GM12878 (cell line): Measurements from ENCODE around the gene NRG2. TPM values are rescaled to one million over a fixed set of nuclear protein-coding genes. Genes with fewer than 3 reads are reported as not detected.

Experiments used
- ATAC-seq: fragments of 200-7000 bp; cut with Tn5 transposase; 3 replicates; pipeline ENCODE4 v1.9.1; 2020; ENCODE audit warnings: mild to moderate bottlenecking, moderate library complexity
- BruUV-seq: library from RNA; stranded (reverse); fragments of 400-500 nt; replicated peaks from 2 replicates; lab custom pipeline; 2021; lab: Mats Ljungman, UMichigan
- CTCF ChIA-PET: fragments of 300-600 bp; sonication (Branson Sonifier 250); formaldehyde crosslinking; extraction: SDS; loops from one replicate; lab custom pipeline; 2021; ENCODE audit warnings: inconsistent platforms; lab: Yijun Ruan, JAX
- POLR2A ChIA-PET: fragments of 350-600 bp; formaldehyde crosslinking; extraction: SDS; loops from one replicate; lab custom pipeline; 2021; ENCODE audit warnings: inconsistent platforms; lab: Charles Lee
- RAD21 ChIA-PET: fragments of 300-600 bp; sonication (Branson Sonifier 250); formaldehyde crosslinking; loops from one replicate; lab custom pipeline; 2023; ENCODE audit warnings: antibody characterized with exemption; ENCODE audit not compliant: unreplicated experiment; lab: Charles Lee
- SMC1A ChIA-PET: fragments of 300-600 bp; sonication (Branson Sonifier 250); formaldehyde crosslinking; loops from one replicate; lab custom pipeline; 2023; ENCODE audit not compliant: unreplicated experiment, uncharacterized antibody; lab: Charles Lee
- DNase-seq: peaks from one replicate; pipeline ENCODE4 v3.0.0-alpha.2; 2011; ENCODE audit warnings: low read depth, low spot score
- FAIRE-seq: peaks from 3 replicates; lab custom pipeline; 2011; peaks lifted over from hg19 to GRCh38; lab: Jason Lieb, UNC
- H2AFZ ChIP-seq: 2 replicates; pipeline ENCODE4 v1.6.0; 2011; ENCODE audit warnings: low read depth, low read length, control low read depth; ENCODE audit not compliant: control insufficient read depth
- H3K27ac ChIP-seq: 2 replicates; pipeline ENCODE4 v1.5.1; 2011; ENCODE audit warnings: control low read depth; ENCODE audit not compliant: control insufficient read depth, insufficient read depth
- H3K27me3 ChIP-seq, 2 experiments: replicated peaks in 1 of 2; 2 replicates each; pipeline versions ENCODE4 v1.6.0 to v1.6.1; 2011; ENCODE audit warnings: low read length in 1 of 2; ENCODE audit not compliant: control insufficient read depth in 2 of 2, insufficient read depth in 2 of 2
- H3K36me3 ChIP-seq, 2 experiments: 2 replicates each; pipeline ENCODE4 v1.5.1; 2011; ENCODE audit warnings: low read length in 1 of 2; ENCODE audit not compliant: control insufficient read depth in 2 of 2, insufficient read depth in 2 of 2
- H3K4me1 ChIP-seq: 2 replicates; pipeline ENCODE4 v1.6.1; 2011; ENCODE audit warnings: mild to moderate bottlenecking, low read length, moderate library complexity, mixed read lengths; ENCODE audit not compliant: control insufficient read depth, insufficient read depth
- H3K4me2 ChIP-seq: 2 replicates; pipeline ENCODE4 v1.6.0; 2011; ENCODE audit warnings: control low read depth; ENCODE audit not compliant: control insufficient read depth, insufficient read depth
- H3K4me3 ChIP-seq: fragments of 200-600 bp; sonication (generic); 2 replicates; pipeline ENCODE4 v1.5.1; 2016
- H3K79me2 ChIP-seq: 2 replicates; pipeline ENCODE4 v1.6.0; 2011; ENCODE audit warnings: low read length; ENCODE audit not compliant: control insufficient read depth, insufficient read depth
- H3K9ac ChIP-seq: 2 replicates; pipeline ENCODE4 v1.8.0; 2011; ENCODE audit warnings: low read length, control low read depth, mixed read lengths; ENCODE audit not compliant: control insufficient read depth, insufficient read depth
- H3K9me3 ChIP-seq: replicated peaks from 3 replicates; pipeline ENCODE4 v1.5.1; 2011; ENCODE audit warnings: mild to moderate bottlenecking, low read length; ENCODE audit not compliant: control insufficient read depth, insufficient read depth
- H4K20me1 ChIP-seq: 2 replicates; pipeline ENCODE4 v1.6.0; 2011; ENCODE audit not compliant: control insufficient read depth, insufficient read depth
- ATF3 ChIP-seq: IDR thresholded peaks from 2 replicates; pipeline ENCODE4 v1.6.1; 2011; ENCODE audit warnings: low read depth, mild to moderate bottlenecking, low read length, moderate library complexity, borderline replicate concordance; ENCODE audit errors: extremely low read depth
- CBX5 ChIP-seq: sonication (generic); IDR thresholded peaks from 2 replicates; pipeline ENCODE4 v1.6.1; 2016; ENCODE audit warnings: low read depth, moderate library complexity, mild to moderate bottlenecking, inconsistent platforms
- CHD4 ChIP-seq: fragments of 200-600 bp; sonication (generic); IDR thresholded peaks from 2 replicates; pipeline ENCODE4 v1.6.1; 2016; ENCODE audit warnings: mild to moderate bottlenecking
- CUX1 ChIP-seq: IDR thresholded peaks from 2 replicates; pipeline ENCODE4 v1.6.1; 2012; ENCODE audit warnings: improper control_type of control experiment, low read depth, low read length; ENCODE audit not compliant: insufficient replicate concordance
- HCFC1 ChIP-seq: fragments of 150-350 bp; IDR thresholded peaks from 2 replicates; pipeline ENCODE4 v1.6.1; 2014; ENCODE audit warnings: low read length
- HDGF ChIP-seq: fragments of 450-650 bp; IDR thresholded peaks from 2 replicates; pipeline ENCODE4 v1.6.1; 2016; ENCODE audit warnings: antibody characterized with exemption
- JUND ChIP-seq: IDR thresholded peaks from 2 replicates; pipeline ENCODE4 v1.6.1; 2012; ENCODE audit warnings: low read depth, mild to moderate bottlenecking, low read length, improper control_type of control experiment, moderate library complexity
- KDM1A ChIP-seq: fragments of 200-600 bp; sonication (generic); IDR thresholded peaks from 2 replicates; pipeline ENCODE4 v1.6.1; 2016; ENCODE audit warnings: borderline replicate concordance
- MXI1 ChIP-seq: fragments of 150-350 bp; IDR thresholded peaks from 2 replicates; pipeline ENCODE4 v1.6.1; 2011; ENCODE audit warnings: low read depth, mild to moderate bottlenecking, inconsistent platforms, low read length, improper control_type of control experiment
- MYC ChIP-seq: IDR thresholded peaks from 2 replicates; pipeline ENCODE4 v1.6.1; 2011; ENCODE audit warnings: mild to moderate bottlenecking, low read length, moderate library complexity, inconsistent platforms; ENCODE audit not compliant: insufficient read depth, insufficient replicate concordance, insufficient read length, severe bottlenecking
- NR2F1 ChIP-seq: fragments of 450-650 bp; conservative IDR thresholded peaks from 2 replicates; pipeline ENCODE4 v1.6.1; 2017; ENCODE audit warnings: mild to moderate bottlenecking
- PML ChIP-seq: IDR thresholded peaks from 2 replicates; pipeline ENCODE4 v1.6.1; 2012; ENCODE audit warnings: low read length, inconsistent platforms
- SIX5 ChIP-seq: IDR thresholded peaks from 2 replicates; pipeline ENCODE4 v1.6.1; 2011; ENCODE audit warnings: mild to moderate bottlenecking, low read depth, low read length, moderate library complexity; ENCODE audit not compliant: severe bottlenecking
- SUPT20H ChIP-seq: IDR thresholded peaks from 2 replicates; pipeline ENCODE4 v1.6.1; 2011; ENCODE audit warnings: low read depth, mild to moderate bottlenecking, low read length, moderate library complexity, borderline replicate concordance; ENCODE audit not compliant: control insufficient read depth
- YBX1 ChIP-seq: fragments of 450-650 bp; IDR thresholded peaks from 2 replicates; pipeline ENCODE4 v1.6.1; 2016; ENCODE audit warnings: antibody characterized with exemption
- WGBS: methylation state at CpG from one replicate; pipeline ENCODE4 v1.1.6; 2016; ENCODE audit warnings: low lambda C conversion rate; ENCODE audit not compliant: insufficient replicate concordance, insufficient coverage; ENCODE audit errors: missing lambda C conversion rate; 5-methylcytosine and 5-hydroxymethylcytosine counted together
- in situ Hi-C: fragments of 300-500 bp; cut with MboI; formaldehyde crosslinking; loops from 9 replicates; pipeline ENCODE4 v1.14.3; 2018; ENCODE audit warnings: mixed read lengths
- intact Hi-C: fragments of 100-400 bp; cut with micrococcal nuclease; formaldehyde crosslinking; loops from one replicate; pipeline ENCODE4 v1.14.2; 2022; ENCODE audit not compliant: unreplicated experiment
- polyA plus RNA-seq, 11 experiments: library from polyadenylated mRNA; depleted of rRNA in 4 of 11; unstranded in 6 of 11; stranded (reverse) in 5 of 11; fragments of >200 nt; fragmentation: Nextera tagmentation in 4 of 11; fragmentation: Illumina TruSeq in 1 of 11; extraction: Ambion mirVana in 4 of 11; extraction: Trizol in 1 of 11; gene quantifications; 1 replicate in 1 of 11; 2 replicates in 10 of 11; pipeline versions ENCODE4 v1.2.1 to v1.2.3, GENCODE V29; 2011 to 2016; ENCODE audit warnings: inconsistent platforms in 2 of 11, missing spikeins in 2 of 11, low read depth in 1 of 11
- total RNA-seq, 4 experiments: library from RNA; depleted of rRNA in 3 of 4; stranded (reverse); fragments of >200 nt in 3 of 4; fragmentation: Illumina TruSeq in 1 of 4; extraction: Trizol in 1 of 4; gene quantifications; 2 replicates each; pipeline versions ENCODE4 v1.2.1 to v1.2.3, GENCODE V29; 2013 to 2021
- TF ChIP-seq, protein P1 (sequence below): fragments of 450-650 bp; IDR thresholded peaks from 2 replicates; pipeline ENCODE4 v1.6.1; 2017; ENCODE audit warnings: low read depth, mild to moderate bottlenecking, moderate library complexity
- TF ChIP-seq, protein P2 (sequence below): fragments of 150-350 bp; IDR thresholded peaks from 2 replicates; pipeline ENCODE4 v1.6.1; 2014; ENCODE audit warnings: mild to moderate bottlenecking, low read depth, low read length

NRG2 gene
- total and polyA plus RNA-seq, 10 of the 15 experiments (the other 5 are each of a cell fraction or from before 2014, with no cell fraction given): 0.10 to 21.7 (median 9.6) TPM

- CTCF ChIA-PET: interaction anchor here (1.1 to 10.1 kb wide), 4 partner anchors 8 to 111 kb away, joined by 3 to 129 read pairs (median 32); no protein-coding TSS in a partner anchor
- TF ChIP-seq PML: no peak
- TF ChIP-seq CHD4: no peak
- TF ChIP-seq, protein P1, sequence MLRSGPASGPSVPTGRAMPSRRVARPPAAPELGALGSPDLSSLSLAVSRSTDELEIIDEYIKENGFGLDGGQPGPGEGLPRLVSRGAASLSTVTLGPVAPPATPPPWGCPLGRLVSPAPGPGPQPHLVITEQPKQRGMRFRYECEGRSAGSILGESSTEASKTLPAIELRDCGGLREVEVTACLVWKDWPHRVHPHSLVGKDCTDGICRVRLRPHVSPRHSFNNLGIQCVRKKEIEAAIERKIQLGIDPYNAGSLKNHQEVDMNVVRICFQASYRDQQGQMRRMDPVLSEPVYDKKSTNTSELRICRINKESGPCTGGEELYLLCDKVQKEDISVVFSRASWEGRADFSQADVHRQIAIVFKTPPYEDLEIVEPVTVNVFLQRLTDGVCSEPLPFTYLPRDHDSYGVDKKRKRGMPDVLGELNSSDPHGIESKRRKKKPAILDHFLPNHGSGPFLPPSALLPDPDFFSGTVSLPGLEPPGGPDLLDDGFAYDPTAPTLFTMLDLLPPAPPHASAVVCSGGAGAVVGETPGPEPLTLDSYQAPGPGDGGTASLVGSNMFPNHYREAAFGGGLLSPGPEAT: no peak
- TF ChIP-seq YBX1: no peak
- no peak for TF ChIP-seq JUND
- no peak for TF ChIP-seq SIX5
- no peak for TF ChIP-seq HCFC1
- TF ChIP-seq, protein P2, sequence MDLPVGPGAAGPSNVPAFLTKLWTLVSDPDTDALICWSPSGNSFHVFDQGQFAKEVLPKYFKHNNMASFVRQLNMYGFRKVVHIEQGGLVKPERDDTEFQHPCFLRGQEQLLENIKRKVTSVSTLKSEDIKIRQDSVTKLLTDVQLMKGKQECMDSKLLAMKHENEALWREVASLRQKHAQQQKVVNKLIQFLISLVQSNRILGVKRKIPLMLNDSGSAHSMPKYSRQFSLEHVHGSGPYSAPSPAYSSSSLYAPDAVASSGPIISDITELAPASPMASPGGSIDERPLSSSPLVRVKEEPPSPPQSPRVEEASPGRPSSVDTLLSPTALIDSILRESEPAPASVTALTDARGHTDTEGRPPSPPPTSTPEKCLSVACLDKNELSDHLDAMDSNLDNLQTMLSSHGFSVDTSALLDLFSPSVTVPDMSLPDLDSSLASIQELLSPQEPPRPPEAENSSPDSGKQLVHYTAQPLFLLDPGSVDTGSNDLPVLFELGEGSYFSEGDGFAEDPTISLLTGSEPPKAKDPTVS: no peak
- no peak for TF ChIP-seq CBX5
- TF ChIP-seq KDM1A: no peak
- no peak for TF ChIP-seq MXI1
- no peak for TF ChIP-seq HDGF
- no peak for TF ChIP-seq MYC
- no peak for TF ChIP-seq NR2F1
- TF ChIP-seq CUX1: no peak
- TF ChIP-seq SUPT20H: no peak
- no peak for TF ChIP-seq ATF3
Measured at GRCh38 chr5:139859013-139859412, 184.1 kb downstream of the NRG2 start.

More at GRCh38 chr5:139859013-139859412, 184.1 kb downstream of the NRG2 start:
- no TSS peak for BruUV-seq
- Histone ChIP-seq H3K9ac (no peak overlapping the region), H3K79me2 (no peaks in the 10 kb centered on the region), H3K27ac (no peak overlapping the region), H3K9me3 (no peaks in the 10 kb centered on the region), H3K4me2 (no peak overlapping the region), H4K20me1 (no peaks in the 10 kb centered on the region), H3K4me3 (no peak overlapping the region), H3K36me3 (no peaks in the 10 kb centered on the region; a peak in 2 of 4 replicates), H3K4me1 (peaks cover 8% of the 10 kb centered on the region), H2AFZ (no peak overlapping the region), H3K27me3 (no peaks in the 10 kb centered on the region)
- DNase-seq (no peak), FAIRE-seq (no peak), ATAC-seq (no peak)
- WGBS: 78% methylated on average over 2 of the region's 2 CpGs
- intact Hi-C loops (no loop called here), in situ Hi-C loops (no loop called here)
- ChIA-PET SMC1A (interaction anchor here (1.2 to 2.0 kb wide), 2 partner anchors 15 to 72 kb away, joined by 3 to 7 read pairs; no protein-coding TSS in a partner anchor), POLR2A (no interaction called here), RAD21 (interaction anchor here (0.6 kb wide), 1 partner anchor 75 kb away, joined by 4 read pairs; no protein-coding TSS in a partner anchor)
